Activated gamma-delta T cell treated with Interleukin-2 at 50 U/mL for 16 hours (primary cell): Measurements from ENCODE around the gene UGT2B10.

Experiments used
- DNase-seq: peaks from one replicate; pipeline ENCODE4 v3.0.0-alpha.2; 2020

UGT2B10 gene

GRCh38 chr4:68871809-68872642 is 56.2 kb downstream of the UGT2B10 start:
- DNase-seq = no peak

GRCh38 chr4:68872643-68873502 is 57.1 kb downstream of the UGT2B10 start:
- no peak for DNase-seq

- DNase-seq = no peak
Measured at GRCh38 chr4:68874507-68874906, 58.7 kb downstream of the UGT2B10 start.

GRCh38 chr4:68877555-68877954 is 61.8 kb downstream of the UGT2B10 start:
- DNase-seq = no peak

- no peak for DNase-seq
Measured at GRCh38 chr4:68878048-68878447, 62.3 kb downstream of the UGT2B10 start.
